Lower leg skin (tissue), 3 donors: ENCODE results near the gene TNFSF9.

Experiments
- POLR2A ChIP-seq, 2 donors: fragments of 450-650 bp; IDR thresholded peaks; one replicate each; pipeline ENCODE4 v1.6.1; 2016 to 2017; ENCODE audit warnings: antibody characterized with exemption in 2 of 2, mild to moderate bottlenecking in 1 of 2, moderate library complexity in 1 of 2
- TF ChIP-seq, protein P1 (sequence below), 3 donors: fragments of 450-650 bp; IDR thresholded peaks; one replicate each; pipeline ENCODE4 v1.5.1; 2016; ENCODE audit warnings: antibody characterized with exemption in 3 of 3, mild to moderate bottlenecking in 3 of 3, moderate library complexity in 2 of 3

GRCh38 chr19:6576869-6577475, 46.1 kb downstream of the TNFSF9 start:
- TF ChIP-seq, protein P1, sequence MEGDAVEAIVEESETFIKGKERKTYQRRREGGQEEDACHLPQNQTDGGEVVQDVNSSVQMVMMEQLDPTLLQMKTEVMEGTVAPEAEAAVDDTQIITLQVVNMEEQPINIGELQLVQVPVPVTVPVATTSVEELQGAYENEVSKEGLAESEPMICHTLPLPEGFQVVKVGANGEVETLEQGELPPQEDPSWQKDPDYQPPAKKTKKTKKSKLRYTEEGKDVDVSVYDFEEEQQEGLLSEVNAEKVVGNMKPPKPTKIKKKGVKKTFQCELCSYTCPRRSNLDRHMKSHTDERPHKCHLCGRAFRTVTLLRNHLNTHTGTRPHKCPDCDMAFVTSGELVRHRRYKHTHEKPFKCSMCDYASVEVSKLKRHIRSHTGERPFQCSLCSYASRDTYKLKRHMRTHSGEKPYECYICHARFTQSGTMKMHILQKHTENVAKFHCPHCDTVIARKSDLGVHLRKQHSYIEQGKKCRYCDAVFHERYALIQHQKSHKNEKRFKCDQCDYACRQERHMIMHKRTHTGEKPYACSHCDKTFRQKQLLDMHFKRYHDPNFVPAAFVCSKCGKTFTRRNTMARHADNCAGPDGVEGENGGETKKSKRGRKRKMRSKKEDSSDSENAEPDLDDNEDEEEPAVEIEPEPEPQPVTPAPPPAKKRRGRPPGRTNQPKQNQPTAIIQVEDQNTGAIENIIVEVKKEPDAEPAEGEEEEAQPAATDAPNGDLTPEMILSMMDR (IDR thresholded peaks at IDR 0.05) = no peak
- TF ChIP-seq POLR2A (IDR thresholded peaks at IDR 0.05) = no peak
